GM18868 (cell line): ENCODE measurements around the gene SNX33.

Source experiments
- ATAC-seq: cut with Tn5 transposase; IDR thresholded peaks from one replicate; pipeline ENCODE4 v1.9.1; 2021; ENCODE audit warnings: mild to moderate bottlenecking, moderate library complexity; ENCODE audit not compliant: unreplicated experiment

SNX33 gene

GRCh38 chr15:75641179-75641503 lies 6.6 kb upstream of the SNX33 start:
- ATAC-seq, result no peak

DNA sequence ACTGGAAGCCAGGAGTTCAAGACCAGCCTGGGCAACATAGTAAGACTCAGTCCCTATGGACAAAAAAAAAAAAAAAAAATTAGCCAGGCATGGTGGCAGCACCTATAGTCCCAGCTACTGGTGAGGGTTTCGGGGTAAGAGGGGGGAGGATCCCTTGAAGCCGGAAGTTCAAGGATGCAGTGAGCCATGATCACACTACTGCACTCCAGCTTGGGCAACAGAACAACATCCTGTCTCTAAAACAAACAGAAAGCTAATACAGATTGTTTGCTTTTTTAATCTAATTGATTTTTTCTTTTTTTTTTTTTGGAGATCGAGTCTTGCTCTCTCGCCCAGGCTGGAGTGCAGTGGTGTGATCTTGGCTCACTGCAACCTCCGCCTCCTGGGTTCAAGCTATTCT lies 6.1 kb upstream of the SNX33 start:
- ATAC-seq, result no peak

DNA sequence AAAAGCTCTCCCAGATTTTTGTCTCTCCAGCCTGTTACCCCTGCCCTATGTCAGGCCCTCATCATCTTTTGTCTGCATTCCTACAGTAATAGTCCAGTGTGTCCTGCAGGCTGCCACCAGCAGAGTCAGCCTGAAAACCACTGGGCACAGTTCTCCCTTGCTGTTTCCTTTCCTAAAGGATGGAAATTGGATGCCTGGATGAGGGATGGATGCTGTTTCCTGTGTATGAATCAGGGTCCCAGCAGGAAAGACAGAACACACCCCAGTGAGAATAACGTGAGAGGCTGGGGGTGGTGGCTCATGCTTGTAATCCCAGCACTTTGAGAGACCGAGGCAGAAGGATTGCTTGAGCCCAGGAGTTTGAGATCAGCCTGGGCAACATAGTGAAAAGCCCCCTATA lies 3.3 kb upstream of the SNX33 start:
- no peak for ATAC-seq

DNA sequence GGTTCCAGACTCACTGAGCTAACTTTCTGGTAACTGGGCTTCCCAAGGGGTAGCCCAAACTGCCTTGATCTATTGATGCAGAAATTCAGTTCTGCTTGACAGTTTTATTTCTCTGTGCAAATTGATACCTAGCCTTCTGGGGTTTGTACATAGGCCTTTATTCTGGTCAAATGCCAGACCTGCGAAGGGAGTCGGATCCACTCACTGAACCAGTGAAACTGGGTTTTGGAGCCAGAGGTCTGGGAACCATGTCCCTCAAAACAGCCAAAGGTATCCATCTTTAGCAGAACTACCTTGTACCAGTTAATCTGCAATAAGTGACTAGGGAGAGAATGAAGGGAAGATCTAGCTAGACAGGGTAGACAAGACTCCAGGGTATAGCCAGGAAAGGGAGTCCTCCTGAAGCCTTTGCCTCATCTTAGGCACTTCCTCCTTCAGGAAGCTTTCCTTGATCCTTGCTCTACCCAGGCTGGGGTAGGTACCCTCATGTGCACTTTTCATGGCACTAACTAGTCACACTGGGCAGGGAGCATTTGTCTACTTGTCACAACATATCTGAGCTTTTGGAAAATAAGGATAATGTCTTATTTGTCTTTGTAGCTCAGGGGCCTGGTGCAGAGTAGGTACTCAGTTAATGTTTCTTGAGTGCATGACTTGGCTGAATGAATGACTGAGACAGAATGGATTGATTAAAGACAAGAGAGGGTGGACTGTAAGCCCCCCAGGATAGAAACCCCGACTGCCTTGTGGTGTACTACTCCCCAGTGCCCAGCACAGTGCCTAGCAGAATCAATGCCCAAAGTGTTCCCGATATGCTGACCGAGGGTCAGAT lies 1.4 kb upstream of the SNX33 start:
- ATAC-seq, result no peak

GRCh38 chr15:75646944-75647364 lies 758 bp upstream of the SNX33 start:
- no peak for ATAC-seq

DNA sequence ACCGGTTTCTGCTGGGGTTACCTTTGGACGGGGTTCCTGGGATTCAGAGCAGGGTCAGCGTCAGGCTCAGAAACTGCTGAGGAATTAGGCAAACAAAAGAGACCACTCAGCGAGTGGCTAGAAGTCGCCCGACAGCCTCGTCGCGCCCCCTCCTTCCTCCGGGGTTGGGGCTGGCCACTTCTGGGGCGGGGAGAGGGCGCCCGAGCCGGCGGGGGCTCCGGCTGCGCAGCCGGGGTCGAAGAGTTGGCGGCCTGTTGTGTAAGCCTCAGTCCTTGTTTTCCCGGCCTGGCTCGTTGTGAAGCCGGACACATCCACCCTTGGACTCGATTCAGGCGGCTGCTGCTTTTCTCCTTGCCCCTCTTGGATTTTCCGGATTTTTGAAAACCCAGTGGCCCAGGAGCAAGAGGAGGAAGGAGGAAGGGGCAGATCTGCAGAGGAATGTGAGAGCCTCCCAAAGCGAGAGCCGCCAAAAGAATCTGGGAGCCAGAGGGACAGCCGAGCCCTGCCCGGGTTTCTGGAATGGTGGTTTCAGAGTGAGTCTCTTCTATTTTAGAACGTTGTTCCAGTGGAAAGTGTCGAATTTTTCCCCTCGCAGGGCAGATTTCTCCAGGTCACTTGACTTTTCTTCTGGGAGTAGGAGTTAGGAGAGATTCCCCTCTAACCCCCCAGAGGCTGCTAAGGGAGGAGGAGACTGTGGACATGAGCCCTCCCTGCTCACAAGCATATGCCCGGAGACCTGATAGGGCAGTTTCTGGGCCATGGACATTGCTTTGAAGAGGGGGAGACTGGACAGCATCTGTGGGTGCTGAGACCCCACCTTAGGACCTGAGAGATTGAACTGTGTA lies 666 bp downstream of the SNX33 start:
- ATAC-seq, result no peak

DNA sequence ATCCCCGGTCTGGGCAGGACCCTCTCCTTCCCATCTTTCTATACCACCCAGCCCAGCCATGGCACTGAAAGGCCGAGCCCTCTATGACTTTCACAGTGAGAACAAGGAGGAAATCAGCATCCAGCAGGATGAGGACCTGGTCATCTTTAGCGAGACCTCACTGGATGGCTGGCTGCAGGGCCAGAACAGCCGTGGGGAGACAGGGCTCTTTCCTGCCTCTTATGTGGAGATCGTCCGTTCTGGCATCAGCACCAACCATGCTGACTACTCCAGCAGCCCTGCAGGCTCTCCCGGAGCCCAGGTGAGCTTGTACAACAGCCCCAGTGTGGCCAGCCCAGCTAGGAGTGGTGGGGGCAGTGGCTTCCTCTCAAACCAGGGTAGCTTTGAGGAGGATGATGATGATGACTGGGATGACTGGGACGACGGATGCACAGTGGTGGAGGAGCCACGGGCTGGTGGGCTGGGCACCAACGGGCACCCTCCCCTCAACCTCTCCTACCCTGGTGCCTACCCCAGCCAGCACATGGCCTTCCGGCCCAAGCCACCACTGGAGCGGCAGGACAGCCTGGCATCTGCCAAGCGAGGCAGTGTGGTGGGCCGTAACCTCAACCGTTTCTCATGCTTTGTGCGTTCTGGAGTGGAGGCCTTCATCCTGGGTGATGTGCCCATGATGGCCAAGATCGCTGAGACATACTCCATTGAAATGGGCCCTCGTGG lies 1.5 kb downstream of the SNX33 start:
- no peak for ATAC-seq

GRCh38 chr15:75649848-75650247 lies 2.1 kb downstream of the SNX33 start:
- no peak for ATAC-seq

DNA sequence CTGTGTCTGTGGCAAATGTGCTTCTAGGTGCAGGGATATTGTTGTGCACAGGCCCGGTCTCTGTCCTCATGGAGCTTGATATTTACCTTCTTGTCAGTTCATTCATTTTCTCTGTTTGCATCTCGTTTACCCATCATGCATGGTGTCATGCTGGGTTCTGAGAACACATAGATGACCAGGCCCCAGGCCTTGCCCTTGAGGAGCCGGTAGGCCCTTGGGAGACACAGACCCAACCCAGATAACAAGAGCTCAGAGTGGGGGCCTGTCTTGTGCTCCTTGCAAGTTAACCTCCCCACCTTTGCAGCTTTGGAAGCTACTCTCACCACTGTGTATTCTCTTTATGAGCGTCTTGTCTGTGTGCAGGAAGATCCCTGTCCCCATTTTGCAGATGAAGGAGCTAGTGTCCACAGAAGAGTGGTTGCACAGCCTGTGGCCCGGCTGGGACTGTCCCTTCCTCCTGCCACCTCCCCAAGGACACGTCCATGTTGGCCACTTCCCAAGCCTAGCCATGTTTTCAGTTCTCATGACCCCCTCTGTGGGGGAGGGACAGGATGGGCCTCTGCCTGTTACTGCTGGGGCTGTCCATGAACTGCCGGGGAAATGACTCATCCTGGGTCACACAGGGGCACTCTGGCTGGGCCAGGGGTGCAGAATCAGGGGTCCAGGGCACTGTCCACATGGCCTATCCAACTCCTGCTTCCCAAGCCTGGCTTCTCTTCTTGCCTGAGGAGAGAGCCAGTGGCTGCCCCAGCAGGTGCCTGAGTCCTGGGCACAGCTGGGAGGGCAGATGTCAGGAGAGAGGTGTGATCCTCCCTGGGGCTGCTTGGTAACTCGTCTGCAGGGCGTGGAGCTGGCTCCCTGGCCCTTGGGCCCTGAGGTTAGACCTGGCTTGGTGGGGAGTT lies 3.4 kb downstream of the SNX33 start:
- no peak for ATAC-seq

DNA sequence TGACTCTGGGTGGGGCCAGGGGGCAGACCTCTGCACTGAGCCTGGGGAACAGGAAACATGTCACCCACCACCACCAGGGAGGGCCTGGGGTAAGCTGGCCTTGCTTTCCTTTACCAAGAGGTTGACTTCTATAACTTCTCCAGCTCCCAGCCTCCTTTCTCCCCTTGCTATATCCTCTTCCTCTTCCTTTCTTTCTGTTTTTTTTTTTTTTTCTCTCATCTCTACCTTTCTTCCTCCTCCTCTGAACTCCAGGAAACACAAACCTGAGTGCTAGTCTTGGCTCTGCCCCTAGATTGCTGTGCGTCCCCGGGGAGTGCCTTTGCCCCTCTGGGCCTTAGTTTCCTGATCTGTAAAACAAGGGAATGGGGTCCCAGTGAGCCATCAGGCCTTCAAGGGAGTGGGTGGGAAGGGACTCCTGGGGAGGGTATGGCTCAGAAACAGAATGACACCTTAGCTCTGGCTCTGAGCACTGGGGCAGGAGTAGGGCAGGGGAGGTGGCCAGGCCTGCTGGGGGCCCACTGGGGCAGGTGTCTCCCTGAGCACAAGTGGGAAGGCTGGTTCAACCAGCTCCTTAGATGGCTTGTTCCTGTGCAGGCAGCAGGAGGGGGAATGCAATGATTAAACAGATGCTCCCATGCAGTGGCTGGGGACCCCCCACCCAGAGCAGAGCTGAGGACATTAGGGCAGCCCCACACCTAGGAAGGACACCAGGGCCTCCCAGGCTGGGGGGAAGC lies 4.3 kb downstream of the SNX33 start:
- ATAC-seq, result no peak

DNA sequence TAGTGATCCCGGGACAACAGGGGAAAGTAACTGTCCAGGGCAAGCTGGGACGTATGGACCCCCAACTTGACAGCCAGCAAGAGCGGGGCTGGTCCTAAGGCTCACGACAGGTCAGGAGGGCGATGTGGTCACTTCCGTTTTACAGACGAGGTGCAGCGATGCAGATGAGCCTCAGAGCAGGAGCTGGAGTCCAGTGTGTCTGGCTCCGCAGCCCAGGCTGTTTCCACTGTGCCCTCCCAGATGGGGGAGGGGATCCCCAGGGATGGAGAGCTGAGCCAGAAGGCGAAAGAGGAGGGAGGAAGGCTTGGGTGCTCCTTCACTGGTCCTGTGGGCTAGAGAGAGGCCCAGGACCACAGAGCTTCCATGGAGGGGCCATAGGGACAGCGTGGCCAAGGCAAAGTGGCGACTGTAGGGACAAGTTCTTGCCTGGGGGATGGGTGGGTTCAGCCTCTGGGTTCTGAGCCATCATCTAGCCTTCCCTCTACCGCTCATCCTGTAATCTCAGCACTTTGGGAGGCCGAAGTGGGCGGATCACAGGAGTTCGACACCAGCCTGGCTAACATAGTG lies 5.7 kb downstream of the SNX33 start:
- no peak for ATAC-seq

GRCh38 chr15:75654201-75654907 lies 6.6 kb downstream of the SNX33 start:
- ATAC-seq, result no peak

DNA sequence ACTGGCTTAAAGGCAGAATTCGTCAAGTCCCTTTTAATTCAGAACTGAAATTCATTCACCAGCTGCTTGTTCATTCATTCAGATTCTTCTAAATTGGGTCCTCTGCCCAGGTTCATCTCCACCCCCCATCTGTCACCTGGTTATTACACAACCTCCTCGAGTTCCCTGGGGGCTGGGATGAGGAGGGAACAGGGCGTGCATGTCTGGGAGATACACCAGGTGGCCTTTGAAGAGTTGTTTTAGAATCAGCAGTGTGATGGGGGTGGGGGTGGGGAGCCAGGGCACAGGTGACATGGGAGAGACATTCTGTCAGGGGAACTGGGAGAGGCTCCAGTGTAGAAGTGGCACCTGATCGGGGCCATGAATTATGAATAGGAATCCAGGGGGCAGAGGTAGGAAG lies 8.2 kb downstream of the SNX33 start:
- no peak for ATAC-seq

- ATAC-seq, result no peak
Observed at GRCh38 chr15:75656331-75656730, 8.6 kb downstream of the SNX33 start.

DNA sequence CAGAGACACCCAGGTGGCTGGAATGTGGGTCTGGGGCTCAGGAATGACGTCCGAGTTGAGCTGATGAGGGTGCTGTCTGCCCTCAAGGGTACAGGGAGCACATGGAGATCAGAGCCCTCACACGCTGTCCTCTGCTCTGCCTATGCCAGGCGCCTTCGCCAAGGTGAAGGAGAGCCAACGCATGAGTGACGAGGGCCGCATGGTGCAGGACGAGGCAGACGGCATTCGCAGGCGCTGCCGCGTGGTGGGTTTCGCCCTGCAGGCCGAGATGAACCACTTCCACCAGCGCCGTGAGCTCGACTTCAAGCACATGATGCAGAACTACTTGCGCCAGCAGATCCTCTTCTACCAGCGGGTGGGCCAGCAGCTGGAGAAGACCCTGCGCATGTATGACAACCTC lies 9.1 kb downstream of the SNX33 start:
- ATAC-seq, result no peak

DNA sequence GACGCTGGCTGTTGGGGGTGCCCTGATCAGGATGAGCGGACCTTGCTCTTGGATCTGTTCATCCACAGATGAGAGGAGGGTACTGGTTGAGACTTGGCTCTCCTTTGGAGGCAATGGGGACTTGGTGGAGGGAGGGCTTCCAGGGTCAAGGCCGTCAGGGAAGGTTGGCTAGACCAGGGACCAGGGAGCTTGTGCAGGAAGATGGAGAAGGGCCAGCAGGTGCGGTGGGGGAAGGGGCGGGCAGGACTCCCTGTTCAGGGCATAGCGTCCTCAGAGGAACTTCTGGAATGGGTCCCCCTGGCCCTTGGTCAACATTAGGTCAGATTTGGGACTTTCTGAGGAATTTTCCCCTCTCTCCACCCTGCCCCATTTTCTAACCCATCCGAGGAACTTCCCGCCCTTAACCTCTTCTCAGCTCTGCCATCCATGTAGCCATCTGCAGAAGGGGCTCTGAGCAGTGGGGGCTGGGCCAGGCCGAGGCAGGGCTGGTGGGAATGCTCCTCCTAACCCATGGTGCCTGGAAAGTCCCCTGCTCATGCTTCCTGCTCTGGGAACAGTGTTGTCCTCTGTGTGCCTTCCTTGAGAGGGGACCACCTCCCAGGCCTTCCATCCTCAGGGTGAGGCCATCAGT lies 11.5 kb downstream of the SNX33 start:
- ATAC-seq, result no peak

DNA sequence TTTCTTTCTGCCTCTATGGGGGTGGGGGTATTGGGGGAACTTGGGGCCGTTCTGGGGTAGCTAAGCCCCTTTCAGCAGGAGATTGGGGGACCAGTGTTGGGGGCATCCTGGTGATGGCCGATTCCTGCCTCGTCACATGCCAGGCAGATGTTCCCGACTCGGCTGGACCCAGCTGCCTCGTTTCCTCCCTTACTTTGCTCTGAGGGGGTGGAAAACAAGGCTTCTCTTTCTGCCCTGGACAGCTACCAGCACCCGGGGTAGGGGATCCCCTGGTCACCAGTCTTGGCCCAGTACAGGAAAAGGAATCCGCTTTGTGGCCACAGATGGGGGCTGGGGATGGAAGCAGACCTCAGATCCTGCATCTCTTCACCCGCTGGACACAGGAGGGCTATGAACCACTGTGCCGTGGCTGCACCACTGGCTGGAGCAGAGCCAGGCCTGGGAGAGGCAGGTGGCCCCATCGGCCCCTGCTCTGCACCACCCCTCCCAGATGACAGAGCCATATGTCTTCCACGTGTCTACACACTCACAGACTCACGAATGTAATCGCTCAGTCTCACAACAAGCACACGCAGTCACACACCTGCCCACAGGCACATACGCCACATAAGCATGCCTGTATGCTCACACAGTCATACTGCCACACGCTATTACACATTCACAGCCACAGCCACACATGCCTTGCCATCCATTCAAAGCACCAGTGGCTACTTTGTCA lies 12.4 kb downstream of the SNX33 start:
- ATAC-seq, result no peak
